Testis (tissue), 2 donors: ENCODE results near the gene NEK2.

Source experiments
- POLR2A ChIP-seq: fragments of 450-650 bp; IDR thresholded peaks from one replicate; pipeline ENCODE4 v1.6.1; 2017; ENCODE audit warnings: antibody characterized with exemption, mild to moderate bottlenecking, moderate library complexity
- TF ChIP-seq, protein P1 (sequence below), 3 experiments: fragments of 450-650 bp in 2 of 3; fragments of 200-600 bp in 1 of 3; sonication (generic) in 1 of 3; IDR thresholded peaks; one replicate each; pipeline ENCODE4 v1.5.1; 2016 to 2019; ENCODE audit warnings: antibody characterized with exemption in 3 of 3, mild to moderate bottlenecking in 2 of 3, moderate library complexity in 1 of 3

DNA sequence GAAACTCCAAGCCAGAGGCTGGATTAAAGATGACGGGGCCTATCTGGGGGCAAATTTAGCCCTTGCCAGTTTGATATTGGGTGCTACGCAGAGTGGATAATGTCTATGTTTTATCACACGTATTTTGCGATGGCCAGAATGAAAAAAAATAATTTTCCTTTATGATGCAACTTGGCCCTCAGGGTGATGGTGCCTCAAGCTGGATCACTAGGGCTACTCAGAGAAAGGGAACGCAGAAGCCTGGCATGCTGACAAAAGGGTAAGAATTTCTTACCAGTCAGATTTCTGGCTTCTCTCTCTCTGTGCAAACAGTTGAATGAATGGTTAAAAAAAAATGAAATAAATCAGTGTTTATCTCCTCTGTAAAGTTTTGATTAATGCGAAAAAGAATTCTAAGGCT, 32.6 kb upstream of the NEK2 start:
- no peak for TF ChIP-seq POLR2A
- TF ChIP-seq, protein P1, sequence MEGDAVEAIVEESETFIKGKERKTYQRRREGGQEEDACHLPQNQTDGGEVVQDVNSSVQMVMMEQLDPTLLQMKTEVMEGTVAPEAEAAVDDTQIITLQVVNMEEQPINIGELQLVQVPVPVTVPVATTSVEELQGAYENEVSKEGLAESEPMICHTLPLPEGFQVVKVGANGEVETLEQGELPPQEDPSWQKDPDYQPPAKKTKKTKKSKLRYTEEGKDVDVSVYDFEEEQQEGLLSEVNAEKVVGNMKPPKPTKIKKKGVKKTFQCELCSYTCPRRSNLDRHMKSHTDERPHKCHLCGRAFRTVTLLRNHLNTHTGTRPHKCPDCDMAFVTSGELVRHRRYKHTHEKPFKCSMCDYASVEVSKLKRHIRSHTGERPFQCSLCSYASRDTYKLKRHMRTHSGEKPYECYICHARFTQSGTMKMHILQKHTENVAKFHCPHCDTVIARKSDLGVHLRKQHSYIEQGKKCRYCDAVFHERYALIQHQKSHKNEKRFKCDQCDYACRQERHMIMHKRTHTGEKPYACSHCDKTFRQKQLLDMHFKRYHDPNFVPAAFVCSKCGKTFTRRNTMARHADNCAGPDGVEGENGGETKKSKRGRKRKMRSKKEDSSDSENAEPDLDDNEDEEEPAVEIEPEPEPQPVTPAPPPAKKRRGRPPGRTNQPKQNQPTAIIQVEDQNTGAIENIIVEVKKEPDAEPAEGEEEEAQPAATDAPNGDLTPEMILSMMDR (IDR thresholded peaks at IDR 0.05): no peak
